Testis (tissue), 3 donors: ENCODE results near the gene SPPL2A. TPM values are rescaled to one million over a fixed set of nuclear protein-coding genes. Genes with fewer than 3 reads are reported as not detected.

Experiments used
- DNase-seq: peaks from one replicate; pipeline ENCODE4 v3.0.0-alpha.2; 2019
- H3K27ac ChIP-seq, 2 donors: fragments of 200-600 bp; sonication (generic); one replicate each; pipeline ENCODE4 v1.5.1; 2019
- H3K27me3 ChIP-seq: fragments of 200-600 bp; sonication (generic); one replicate; pipeline ENCODE4 v1.5.1; 2019
- H3K36me3 ChIP-seq: fragments of 200-600 bp; sonication (generic); one replicate; pipeline ENCODE4 v1.5.1; 2017; ENCODE audit warnings: low read depth; ENCODE audit errors: missing control alignments
- H3K4me1 ChIP-seq: fragments of 200-600 bp; sonication (generic); one replicate; pipeline ENCODE4 v1.5.1; 2019
- H3K4me3 ChIP-seq, 2 donors: fragments of 200-600 bp; sonication (generic); one replicate each; pipeline ENCODE4 v1.5.1; 2017 to 2019
- H3K9me3 ChIP-seq: fragments of 200-600 bp; sonication (generic); one replicate; pipeline ENCODE4 v1.5.1; 2017
- POLR2A ChIP-seq: fragments of 450-650 bp; IDR thresholded peaks from one replicate; pipeline ENCODE4 v1.6.1; 2017; ENCODE audit warnings: antibody characterized with exemption, mild to moderate bottlenecking, moderate library complexity
- WGBS, 2 donors: methylation state at CpG; one replicate each; pipeline ENCODE4 v1.1.5; 2018; 5-methylcytosine and 5-hydroxymethylcytosine counted together
- intact Hi-C: fragments of 100-400 bp; cut with DNase I; formaldehyde crosslinking; loops from one replicate; pipeline ENCODE4 v1.15.1; 2023; ENCODE audit warnings: low total_unique reads
- polyA plus RNA-seq: library from polyadenylated mRNA; stranded (reverse); fragments of 350-450 nt; fragmentation: Illumina TruSeq; extraction: RNeasy Lipid Tissue Mini Kit (QIAGEN cat#74804); gene quantifications from one replicate; pipeline ENCODE4 v1.2.3, GENCODE V29; 2014; ENCODE audit warnings: low read depth, low replicate concordance; ENCODE audit not compliant: insufficient read depth
- total RNA-seq, 2 donors: library from RNA; depleted of rRNA; stranded (reverse); fragments of >200 nt; gene quantifications; one replicate each; pipeline ENCODE4 v1.2.3, GENCODE V29; 2016
- TF ChIP-seq, protein P1 (sequence below), 3 experiments: fragments of 450-650 bp in 2 of 3; fragments of 200-600 bp in 1 of 3; sonication (generic) in 1 of 3; IDR thresholded peaks; one replicate each; pipeline ENCODE4 v1.5.1; 2016 to 2019; ENCODE audit warnings: antibody characterized with exemption in 3 of 3, mild to moderate bottlenecking in 2 of 3, moderate library complexity in 1 of 3

The SPPL2A gene
- total and polyA plus RNA-seq, 3 donors from 2014 or later = 41.2 to 89.3 (median 70.9) TPM

DNA sequence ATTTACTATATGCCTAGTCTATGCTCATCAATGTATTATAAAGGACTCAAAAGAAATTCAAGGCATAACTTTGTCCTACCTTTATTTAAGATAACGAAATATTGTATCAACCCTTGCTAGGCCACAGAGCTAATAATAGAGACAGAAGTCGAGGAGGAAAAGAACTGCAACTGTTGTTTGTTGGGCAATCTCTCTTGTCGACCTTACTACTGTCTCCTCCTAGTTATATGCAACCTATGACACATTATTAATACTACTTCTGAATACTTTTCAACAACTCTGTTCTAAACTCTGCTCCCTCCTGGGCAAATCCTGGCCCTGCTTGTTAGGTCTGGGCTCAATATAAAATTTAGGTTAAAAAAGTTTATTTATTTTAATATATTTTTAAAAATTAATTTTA is 24.6 kb downstream of the SPPL2A start:
- WGBS, 2 donors = 59 to 63% methylated on average over 3 of the region's 3 CpGs
- Histone ChIP-seq H3K36me3 (no peaks in the 10 kb centered on the region), H3K4me3 (no peak overlapping the region), H3K27ac (no peak overlapping the region), H3K4me1 (no peaks in the 10 kb centered on the region), H3K27me3 (no peaks in the 10 kb centered on the region), H3K9me3 (no peaks in the 10 kb centered on the region)
- intact Hi-C loops = no loop called here
- DNase-seq = no peak
- no peak for TF ChIP-seq POLR2A
- TF ChIP-seq, protein P1, sequence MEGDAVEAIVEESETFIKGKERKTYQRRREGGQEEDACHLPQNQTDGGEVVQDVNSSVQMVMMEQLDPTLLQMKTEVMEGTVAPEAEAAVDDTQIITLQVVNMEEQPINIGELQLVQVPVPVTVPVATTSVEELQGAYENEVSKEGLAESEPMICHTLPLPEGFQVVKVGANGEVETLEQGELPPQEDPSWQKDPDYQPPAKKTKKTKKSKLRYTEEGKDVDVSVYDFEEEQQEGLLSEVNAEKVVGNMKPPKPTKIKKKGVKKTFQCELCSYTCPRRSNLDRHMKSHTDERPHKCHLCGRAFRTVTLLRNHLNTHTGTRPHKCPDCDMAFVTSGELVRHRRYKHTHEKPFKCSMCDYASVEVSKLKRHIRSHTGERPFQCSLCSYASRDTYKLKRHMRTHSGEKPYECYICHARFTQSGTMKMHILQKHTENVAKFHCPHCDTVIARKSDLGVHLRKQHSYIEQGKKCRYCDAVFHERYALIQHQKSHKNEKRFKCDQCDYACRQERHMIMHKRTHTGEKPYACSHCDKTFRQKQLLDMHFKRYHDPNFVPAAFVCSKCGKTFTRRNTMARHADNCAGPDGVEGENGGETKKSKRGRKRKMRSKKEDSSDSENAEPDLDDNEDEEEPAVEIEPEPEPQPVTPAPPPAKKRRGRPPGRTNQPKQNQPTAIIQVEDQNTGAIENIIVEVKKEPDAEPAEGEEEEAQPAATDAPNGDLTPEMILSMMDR (IDR thresholded peaks at IDR 0.05) = no peak

DNA sequence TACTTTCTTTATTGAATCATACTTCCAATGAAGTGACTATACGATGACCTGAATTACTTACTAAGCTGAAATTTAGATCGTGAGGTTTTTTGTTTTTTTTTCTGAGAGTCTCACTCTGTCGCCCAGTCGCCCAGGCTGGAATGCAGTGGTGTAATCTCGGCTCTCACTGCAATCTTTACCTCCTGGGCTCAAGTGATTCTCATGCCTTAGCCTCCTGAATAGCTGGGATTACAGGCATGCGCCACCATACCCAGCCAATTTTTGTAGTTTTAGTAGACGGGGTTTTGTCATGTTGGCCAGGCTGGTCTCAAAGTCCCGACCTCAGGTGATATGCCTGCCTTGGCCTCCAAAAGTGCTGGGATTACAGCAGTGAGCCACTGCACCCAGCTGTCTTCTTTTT is 28.7 kb downstream of the SPPL2A start:
- Histone ChIP-seq H3K27ac (no peak overlapping the region), H3K9me3 (no peaks in the 10 kb centered on the region), H3K4me1 (no peaks in the 10 kb centered on the region), H3K27me3 (no peaks in the 10 kb centered on the region), H3K36me3 (no peaks in the 10 kb centered on the region), H3K4me3 (no peak overlapping the region)
- no peak for DNase-seq
- TF ChIP-seq, protein P1 (IDR thresholded peaks at IDR 0.05) = no peak
- TF ChIP-seq POLR2A = no peak
- intact Hi-C loops = no loop called here
- WGBS, 2 donors = 93 to 96% methylated on average over 8 of the region's 8 CpGs

DNA sequence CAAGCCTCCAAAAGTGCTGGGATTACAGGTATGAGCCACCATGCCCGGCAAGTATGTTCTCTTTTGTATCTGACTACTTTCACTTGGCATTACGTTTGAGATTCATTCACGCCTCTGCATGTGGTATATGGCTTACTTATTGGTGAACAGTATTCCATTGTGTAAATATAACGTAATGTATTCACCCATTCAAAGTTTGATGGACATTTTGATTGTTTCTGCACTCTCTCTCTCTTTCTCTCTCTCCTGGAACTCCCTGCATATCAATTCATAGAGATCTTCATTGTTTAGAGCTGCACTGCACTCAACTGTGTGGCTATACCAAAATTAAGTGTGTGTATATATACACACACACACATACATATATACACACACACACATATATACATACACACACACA is 30.4 kb downstream of the SPPL2A start:
- Histone ChIP-seq H3K27me3 (no peaks in the 10 kb centered on the region), H3K4me3 (no peak overlapping the region), H3K4me1 (no peaks in the 10 kb centered on the region), H3K27ac (no peak overlapping the region), H3K9me3 (no peaks in the 10 kb centered on the region), H3K36me3 (no peaks in the 10 kb centered on the region)
- DNase-seq = no peak
- intact Hi-C loops = no loop called here
- 88 to 95% methylated on average over 4 of the region's 4 CpGs for WGBS, 2 donors
- TF ChIP-seq, protein P1 (IDR thresholded peaks at IDR 0.05) = no peak
- no peak for TF ChIP-seq POLR2A

DNA sequence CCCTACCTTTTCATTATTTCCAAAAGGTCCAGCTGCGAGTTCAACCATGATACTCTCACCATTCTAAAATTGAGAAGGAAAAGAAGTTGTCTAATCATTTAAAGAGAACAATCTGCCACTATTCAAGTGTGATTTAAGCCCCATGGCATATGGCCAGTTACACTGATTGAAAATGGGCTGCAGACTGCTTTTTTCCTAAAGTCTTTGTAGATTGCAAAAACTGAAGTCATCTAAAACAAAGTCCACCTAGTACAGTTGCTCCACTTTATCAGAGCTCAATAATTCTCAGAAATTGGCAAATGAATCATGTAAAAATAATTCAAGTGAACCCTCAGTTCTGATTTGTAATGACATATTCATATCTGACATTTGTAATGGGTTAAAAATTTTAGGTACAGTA is 39.2 kb downstream of the SPPL2A start:
- Histone ChIP-seq H3K36me3 (no peaks in the 10 kb centered on the region), H3K9me3 (no peaks in the 10 kb centered on the region), H3K27me3 (no peaks in the 10 kb centered on the region), H3K4me1 (no peaks in the 10 kb centered on the region), H3K4me3 (no peak overlapping the region), H3K27ac (no peak overlapping the region)
- no peak for DNase-seq
- intact Hi-C loops = no loop called here
- TF ChIP-seq, protein P1 (IDR thresholded peaks at IDR 0.05) = no peak
- no peak for TF ChIP-seq POLR2A
- WGBS, 2 donors = 100% methylated on average over 1 of the region's 1 CpG

DNA sequence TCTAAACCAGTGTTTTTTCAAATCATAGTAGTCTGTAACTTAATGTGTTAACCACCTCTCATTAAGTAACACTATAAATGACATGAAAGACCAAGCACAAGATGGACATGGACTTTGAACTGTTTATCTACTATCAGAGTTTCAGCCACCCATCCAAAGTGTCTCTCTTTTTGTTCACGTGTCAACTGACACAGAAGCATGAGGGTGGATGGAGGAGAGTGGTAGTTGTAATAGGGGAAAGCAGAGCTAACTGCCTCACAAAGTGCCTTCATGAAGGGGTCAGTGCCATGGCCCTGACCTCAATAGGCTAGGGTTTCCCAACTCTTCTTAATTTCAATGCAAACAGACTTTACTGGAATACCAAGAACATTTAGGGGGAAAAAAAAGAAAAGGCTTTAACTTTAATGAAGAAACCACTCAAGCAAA is 46.8 kb downstream of the SPPL2A start:
- WGBS, 2 donors = 79 to 83% methylated on average over 1 of the region's 1 CpG

More for the DNA sequence above, 46.8 kb downstream of the SPPL2A start:
- Histone ChIP-seq H3K27me3 (no peaks in the 10 kb centered on the region), H3K4me3 (no peak overlapping the region), H3K36me3 (no peaks in the 10 kb centered on the region), H3K9me3 (no peaks in the 10 kb centered on the region), H3K4me1 (no peaks in the 10 kb centered on the region), H3K27ac (no peak overlapping the region)
- no peak for DNase-seq
- no peak for TF ChIP-seq POLR2A
- TF ChIP-seq, protein P1 (IDR thresholded peaks at IDR 0.05) = no peak
- intact Hi-C loops = no loop called here
